ENCODE results near the gene AKAP10. TPM values are rescaled to one million over a fixed set of nuclear protein-coding genes. Genes with fewer than 3 reads are reported as not detected.

The AKAP10 gene
- total and polyA plus RNA-seq, 2 donors from 2014 or later, result 8.3 to 43.7 TPM

DNA sequence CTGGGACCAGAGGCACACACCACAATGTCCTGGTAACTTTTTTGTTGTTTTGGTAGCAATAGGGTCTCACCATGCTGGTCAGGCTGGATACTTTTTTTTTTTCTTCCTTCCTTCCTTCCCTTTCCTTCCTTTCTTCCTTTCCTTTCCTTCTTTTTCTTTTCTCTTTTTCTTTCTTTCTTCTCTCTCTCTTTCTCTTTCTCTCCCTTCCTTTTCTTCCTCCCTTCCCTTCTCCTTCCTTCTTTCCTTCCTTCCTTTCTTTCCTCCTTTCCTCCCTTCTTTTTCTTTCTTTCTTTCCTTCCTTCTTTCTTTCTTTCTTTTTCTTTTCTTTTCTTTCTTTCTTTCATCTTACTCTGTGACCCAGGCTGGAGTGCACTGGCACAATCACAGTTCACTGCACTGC, 91.5 kb downstream of the AKAP10 start:
- Histone ChIP-seq H3K9me3 (ENCODE audit: control insufficient read depth in 2 of 3, insufficient read depth in 1 of 3, low read length in 3 of 3) (no peaks in the 10 kb centered on the region), H3K4me3 (ENCODE audit: low read length in 3 of 3) (no peak overlapping the region), H3K9ac (ENCODE audit: low read length in 3 of 3) (no peak overlapping the region), H3K36me3 (ENCODE audit: control insufficient read depth in 2 of 3, insufficient read depth in 3 of 3, low read length in 3 of 3) (no peaks in the 10 kb centered on the region), H3K27me3 (ENCODE audit: control insufficient read depth, insufficient read depth, low read length) (no peaks in the 10 kb centered on the region), H3K27ac (ENCODE audit: low read depth in 2 of 2, low read length in 2 of 2) (no peak overlapping the region), H3K4me1 (ENCODE audit: control insufficient read depth in 2 of 3, insufficient read depth in 2 of 3, low read depth in 1 of 3, low read length in 3 of 3) (no peaks in the 10 kb centered on the region)
- intact Hi-C loops (cut with DNase I), result no loop called here
- TF ChIP-seq, protein P1, sequence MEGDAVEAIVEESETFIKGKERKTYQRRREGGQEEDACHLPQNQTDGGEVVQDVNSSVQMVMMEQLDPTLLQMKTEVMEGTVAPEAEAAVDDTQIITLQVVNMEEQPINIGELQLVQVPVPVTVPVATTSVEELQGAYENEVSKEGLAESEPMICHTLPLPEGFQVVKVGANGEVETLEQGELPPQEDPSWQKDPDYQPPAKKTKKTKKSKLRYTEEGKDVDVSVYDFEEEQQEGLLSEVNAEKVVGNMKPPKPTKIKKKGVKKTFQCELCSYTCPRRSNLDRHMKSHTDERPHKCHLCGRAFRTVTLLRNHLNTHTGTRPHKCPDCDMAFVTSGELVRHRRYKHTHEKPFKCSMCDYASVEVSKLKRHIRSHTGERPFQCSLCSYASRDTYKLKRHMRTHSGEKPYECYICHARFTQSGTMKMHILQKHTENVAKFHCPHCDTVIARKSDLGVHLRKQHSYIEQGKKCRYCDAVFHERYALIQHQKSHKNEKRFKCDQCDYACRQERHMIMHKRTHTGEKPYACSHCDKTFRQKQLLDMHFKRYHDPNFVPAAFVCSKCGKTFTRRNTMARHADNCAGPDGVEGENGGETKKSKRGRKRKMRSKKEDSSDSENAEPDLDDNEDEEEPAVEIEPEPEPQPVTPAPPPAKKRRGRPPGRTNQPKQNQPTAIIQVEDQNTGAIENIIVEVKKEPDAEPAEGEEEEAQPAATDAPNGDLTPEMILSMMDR (IDR thresholded peaks at IDR 0.05; ENCODE audit: borderline replicate concordance, extremely low read depth, insufficient read depth), result no peak
- FAIRE-seq (no peak), DNase-seq (no peak)

DNA sequence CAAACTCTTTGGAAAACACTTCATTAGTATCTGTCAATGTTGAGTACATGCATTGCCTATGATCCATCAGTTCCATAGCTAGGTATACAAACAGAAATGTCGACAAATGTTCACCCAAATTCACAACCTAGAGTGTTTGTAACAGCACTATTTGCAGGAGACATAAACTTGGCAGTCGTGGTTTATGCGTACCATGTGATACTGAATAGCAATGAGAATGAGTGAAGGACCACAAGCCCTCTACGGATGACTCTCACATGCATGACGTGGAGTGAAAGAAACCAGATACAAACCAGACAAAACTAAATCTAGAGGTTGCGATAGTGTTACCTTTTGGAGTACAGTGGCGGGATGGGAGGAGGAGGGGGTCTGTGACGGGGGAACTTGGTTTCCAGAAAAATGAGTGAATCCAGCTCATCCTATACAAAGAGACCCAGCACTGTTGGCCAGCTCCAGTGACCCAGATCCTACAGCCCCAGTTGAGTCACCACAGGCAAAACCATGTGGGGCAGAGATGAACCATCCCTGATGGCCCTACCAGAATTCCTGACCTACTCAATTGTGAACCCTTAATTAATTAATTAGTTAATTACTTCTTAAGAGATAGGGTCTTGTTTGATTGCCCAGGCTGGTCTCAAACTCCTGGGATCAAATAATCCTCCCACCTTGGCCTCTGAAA, 94.0 kb downstream of the AKAP10 start:
- no peak for FAIRE-seq

DNA sequence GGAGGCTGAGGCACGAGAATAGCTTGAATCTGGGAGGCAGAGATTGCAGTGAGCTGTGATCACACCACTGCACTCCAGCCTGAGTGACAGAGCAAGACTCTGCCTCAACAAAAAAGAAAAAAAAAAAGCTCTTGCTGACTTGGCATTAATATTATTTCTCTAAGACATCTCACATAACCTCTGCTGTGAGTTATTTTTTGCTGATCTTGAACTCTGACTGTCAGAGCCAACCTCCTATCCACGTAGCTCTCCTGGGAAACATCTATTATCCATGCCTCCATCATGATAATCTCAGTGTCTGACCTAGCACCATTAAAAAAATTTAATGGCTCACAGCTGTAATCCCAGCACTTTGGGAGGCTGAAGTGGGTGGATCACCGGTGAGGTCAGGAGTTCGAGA, 97.2 kb downstream of the AKAP10 start:
- Histone ChIP-seq H3K36me3 (ENCODE audit: control insufficient read depth in 2 of 3, insufficient read depth in 3 of 3, low read length in 3 of 3) (no peaks in the 10 kb centered on the region), H3K9ac (ENCODE audit: low read length in 3 of 3) (no peak overlapping the region), H3K4me1 (ENCODE audit: control insufficient read depth in 2 of 3, insufficient read depth in 2 of 3, low read depth in 1 of 3, low read length in 3 of 3) (no peaks in the 10 kb centered on the region), H3K27me3 (ENCODE audit: control insufficient read depth, insufficient read depth, low read length) (no peaks in the 10 kb centered on the region), H3K9me3 (ENCODE audit: control insufficient read depth in 2 of 3, insufficient read depth in 1 of 3, low read length in 3 of 3) (no peaks in the 10 kb centered on the region), H3K27ac (ENCODE audit: low read depth in 2 of 2, low read length in 2 of 2) (no peak overlapping the region), H3K4me3 (ENCODE audit: low read length in 3 of 3) (no peak overlapping the region)
- DNase-seq (no peak), FAIRE-seq (no peak)
- TF ChIP-seq, protein P1 (IDR thresholded peaks at IDR 0.05; ENCODE audit: borderline replicate concordance, extremely low read depth, insufficient read depth), result no peak
- intact Hi-C loops (cut with DNase I), result no loop called here

More for the DNA sequence above, 94.0 kb downstream of the AKAP10 start:
- H3K4me1 ChIP-seq (ENCODE audit: control insufficient read depth in 2 of 3, insufficient read depth in 2 of 3, low read depth in 1 of 3, low read length in 3 of 3), result no peaks in the 10 kb centered on the region
- no peaks in the 10 kb centered on the region for H3K27me3 ChIP-seq (ENCODE audit: control insufficient read depth, insufficient read depth, low read length)
- H3K9me3 ChIP-seq (ENCODE audit: control insufficient read depth in 2 of 3, insufficient read depth in 1 of 3, low read length in 3 of 3), result no peaks in the 10 kb centered on the region
- no peak overlapping the region for H3K27ac ChIP-seq (ENCODE audit: low read depth in 2 of 2, low read length in 2 of 2)
- TF ChIP-seq, protein P1 (IDR thresholded peaks at IDR 0.05; ENCODE audit: borderline replicate concordance, extremely low read depth, insufficient read depth), result no peak
- no peaks in the 10 kb centered on the region for H3K36me3 ChIP-seq (ENCODE audit: control insufficient read depth in 2 of 3, insufficient read depth in 3 of 3, low read length in 3 of 3)
- no peak overlapping the region for H3K9ac ChIP-seq (ENCODE audit: low read length in 3 of 3)
- DNase-seq, result no peak
- intact Hi-C loops (cut with DNase I), result no loop called here
- no peak overlapping the region for H3K4me3 ChIP-seq (ENCODE audit: low read length in 3 of 3)

All from kidney (tissue), 14 donors.